Stimulated activated CD8-positive, alpha-beta memory T cell treated with anti-CD3 and anti-CD28 coated beads, Interleukin-2, amount 100 ng/mL, for 48 hours (primary cell): Measurements from ENCODE around the gene PDE3B.
"Not testable (repeated sequence)": the region's sequence is repeated elsewhere in the genome, so short reads cannot be mapped to it uniquely, and the experiment has no call there.

ENCODE experiments used
- DNase-seq, 2 donors: peaks; one replicate each; pipeline ENCODE4 v3.0.0-alpha.2; 2020; ENCODE audit warnings: low read depth in 2 of 2

PDE3B gene

DNA sequence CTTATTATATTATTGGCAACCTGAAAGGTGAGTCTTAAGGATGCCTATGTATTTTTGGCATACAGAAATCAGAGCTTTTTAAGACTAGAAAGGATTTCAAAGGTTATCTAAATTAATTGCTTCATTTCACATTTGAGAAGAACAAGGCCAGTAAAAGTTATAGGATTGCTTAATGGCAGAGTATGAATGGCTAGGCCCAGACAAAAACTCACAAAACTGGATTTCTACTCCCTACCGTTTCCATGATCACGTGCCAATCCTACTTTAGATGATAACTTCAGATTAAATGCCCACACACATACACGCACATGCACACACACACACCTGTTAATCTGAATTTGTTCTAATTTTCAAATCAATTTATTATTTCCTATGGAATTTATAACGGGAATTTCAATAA is 1.8 kb upstream of the PDE3B start:
- DNase-seq = no peak

DNA sequence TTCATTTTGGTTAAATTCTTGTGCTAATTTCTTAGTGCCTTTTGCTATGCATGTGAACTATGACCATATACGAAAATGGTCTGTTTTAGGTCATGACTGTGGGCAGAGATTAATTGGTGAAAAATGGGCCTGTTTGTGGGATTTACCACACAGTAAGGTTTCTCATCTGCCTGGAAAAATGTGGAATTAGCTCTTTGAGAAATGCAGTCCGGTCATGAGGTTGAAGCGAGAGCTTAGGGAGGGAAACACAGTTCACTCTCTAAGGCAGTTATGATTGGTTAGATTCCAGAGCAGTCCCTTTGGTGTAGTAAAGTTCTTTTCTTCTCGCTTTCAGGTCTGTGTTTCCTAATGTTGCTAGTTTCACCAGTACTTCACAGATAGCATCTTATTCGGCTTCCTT is 1.2 kb upstream of the PDE3B start:
- no peak for DNase-seq

DNA sequence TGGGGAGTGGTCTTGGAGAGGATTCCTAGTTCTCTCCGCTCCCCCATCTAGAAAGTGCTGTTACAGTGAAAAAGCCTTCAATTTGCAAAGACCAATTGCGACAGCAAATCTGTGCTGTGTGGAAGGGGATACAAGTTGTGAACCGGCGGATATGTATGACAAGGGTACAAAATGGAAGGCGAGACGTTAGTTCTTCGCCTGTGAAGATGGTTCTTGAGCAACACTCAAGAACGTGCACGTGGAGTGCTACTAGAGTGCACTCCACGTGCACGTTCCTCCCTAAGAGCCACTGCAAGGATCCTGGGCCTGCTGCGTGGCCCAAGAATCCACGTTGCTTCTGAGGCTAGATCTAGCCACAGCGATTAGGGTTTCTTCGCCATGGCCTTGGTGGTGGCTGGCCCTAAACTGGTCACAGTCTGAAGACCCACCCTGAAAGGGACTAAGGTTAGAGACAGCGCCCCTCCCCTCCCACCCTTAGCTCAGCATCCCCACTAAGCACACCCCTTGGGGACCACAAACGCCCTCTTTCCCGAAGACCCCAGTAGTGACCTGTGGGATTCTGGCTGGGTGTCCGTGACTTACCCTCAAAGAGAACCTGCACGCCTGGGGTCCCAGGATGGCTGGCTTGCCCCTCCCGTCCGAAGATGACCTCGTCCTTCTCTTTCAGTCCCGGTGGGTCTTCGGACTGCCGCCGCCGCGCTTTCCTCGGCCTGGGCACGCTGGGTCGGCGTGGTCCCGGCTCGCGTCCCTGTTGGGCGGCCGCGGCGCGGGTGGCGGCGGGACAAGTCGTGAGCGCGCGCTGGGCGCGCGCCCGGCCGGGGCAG is 519 bp upstream of the PDE3B start:
- DNase-seq = no peak

DNA sequence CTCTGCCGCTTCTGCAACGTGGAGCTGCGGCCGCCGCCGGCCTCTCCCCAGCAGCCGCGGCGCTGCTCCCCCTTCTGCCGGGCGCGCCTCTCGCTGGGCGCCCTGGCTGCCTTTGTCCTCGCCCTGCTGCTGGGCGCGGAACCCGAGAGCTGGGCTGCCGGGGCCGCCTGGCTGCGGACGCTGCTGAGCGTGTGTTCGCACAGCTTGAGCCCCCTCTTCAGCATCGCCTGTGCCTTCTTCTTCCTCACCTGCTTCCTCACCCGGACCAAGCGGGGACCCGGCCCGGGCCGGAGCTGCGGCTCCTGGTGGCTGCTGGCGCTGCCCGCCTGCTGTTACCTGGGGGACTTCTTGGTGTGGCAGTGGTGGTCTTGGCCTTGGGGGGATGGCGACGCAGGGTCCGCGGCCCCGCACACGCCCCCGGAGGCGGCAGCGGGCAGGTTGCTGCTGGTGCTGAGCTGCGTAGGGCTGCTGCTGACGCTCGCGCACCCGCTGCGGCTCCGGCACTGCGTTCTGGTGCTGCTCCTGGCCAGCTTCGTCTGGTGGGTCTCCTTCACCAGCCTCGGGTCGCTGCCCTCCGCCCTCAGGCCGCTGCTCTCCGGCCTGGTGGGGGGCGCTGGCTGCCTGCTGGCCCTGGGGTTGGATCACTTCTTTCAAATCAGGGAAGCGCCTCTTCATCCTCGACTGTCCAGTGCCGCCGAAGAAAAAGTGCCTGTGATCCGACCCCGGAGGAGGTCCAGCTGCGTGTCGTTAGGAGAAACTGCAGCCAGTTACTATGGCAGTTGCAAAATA is 816 bp downstream of the PDE3B start:
- DNase-seq = no peak

DNA sequence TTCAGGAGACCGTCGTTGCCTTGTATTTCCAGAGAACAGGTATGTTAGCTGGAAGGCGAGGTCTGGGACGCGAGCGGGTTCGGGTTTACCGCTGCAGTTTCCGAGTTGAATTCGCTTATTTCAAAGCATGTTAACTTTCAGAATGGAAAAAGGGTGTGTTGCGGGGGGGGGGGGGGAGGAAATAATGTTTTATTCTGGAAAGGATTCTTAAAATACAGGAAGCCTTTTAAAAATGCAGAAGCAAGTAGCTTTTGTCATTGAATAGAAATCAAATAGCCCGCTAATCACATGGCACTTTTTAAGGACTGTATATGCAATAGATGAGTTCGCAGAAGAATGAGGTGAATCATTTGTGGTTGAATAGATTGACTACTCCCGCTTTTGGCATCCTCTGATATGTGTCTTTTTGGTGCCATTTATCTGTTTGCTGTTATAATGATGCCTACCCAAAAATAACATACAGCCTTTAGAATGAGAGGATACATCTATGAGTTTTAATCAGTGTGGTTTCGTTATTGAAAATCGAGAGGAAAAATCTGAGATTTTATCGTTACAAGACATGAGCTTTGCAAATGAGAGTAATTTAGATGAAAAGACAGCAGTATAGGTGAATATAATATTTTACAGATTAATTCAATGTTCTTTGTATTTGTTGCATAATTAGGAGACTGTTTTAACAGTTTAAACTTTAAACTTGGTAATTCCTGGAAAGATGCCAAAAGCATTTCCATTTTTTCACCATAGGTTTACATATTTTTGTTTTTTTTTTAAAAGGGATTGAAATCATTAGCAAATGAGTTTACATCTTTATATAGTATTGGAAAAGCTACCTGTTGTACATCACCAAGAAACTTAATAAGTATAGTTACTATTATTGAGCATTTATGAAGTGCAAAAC is 1.7 kb downstream of the PDE3B start:
- DNase-seq = no peak

DNA sequence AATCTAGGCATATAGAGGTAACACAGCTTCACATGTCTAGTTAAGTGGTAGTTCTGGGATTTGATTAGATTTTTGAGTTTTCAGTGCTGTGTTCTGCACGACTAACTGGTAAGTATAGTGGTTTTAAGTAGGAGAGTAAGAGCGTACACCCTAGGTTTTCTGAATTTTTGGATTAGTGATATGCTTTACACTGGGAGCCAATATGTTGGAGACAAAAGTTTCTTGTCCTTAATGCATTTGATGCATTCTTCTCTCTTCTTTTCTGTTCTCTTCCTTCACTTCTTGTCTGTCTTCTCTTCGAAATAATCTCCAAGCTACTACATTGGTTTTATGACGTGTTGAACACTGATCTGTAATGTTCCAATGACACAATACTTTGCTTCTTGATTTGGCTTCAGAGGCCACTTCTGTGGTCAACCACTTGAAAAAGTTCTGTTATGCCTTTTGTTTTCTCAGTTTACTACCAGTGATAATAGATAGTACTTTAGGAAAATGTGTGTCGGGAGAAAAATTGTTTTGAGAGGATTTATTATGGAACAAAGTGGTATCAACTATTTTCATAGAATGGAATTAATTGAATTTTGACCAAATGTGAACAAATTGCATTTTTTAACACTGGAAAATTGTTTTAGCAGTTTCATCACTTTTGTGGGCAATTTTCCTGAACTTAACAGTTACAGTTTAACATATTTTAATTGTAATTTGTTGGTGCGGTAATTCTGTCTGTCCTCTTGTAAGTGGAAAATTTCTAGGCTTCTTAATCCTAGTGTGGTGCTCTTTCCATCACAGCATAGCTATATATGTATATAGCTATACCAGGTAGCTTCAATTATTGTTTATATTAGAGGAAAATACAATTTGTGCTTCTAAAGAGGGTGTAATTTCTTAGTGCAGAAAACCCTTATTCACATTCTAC is 2.6 kb downstream of the PDE3B start:
- DNase-seq = no peak

DNA sequence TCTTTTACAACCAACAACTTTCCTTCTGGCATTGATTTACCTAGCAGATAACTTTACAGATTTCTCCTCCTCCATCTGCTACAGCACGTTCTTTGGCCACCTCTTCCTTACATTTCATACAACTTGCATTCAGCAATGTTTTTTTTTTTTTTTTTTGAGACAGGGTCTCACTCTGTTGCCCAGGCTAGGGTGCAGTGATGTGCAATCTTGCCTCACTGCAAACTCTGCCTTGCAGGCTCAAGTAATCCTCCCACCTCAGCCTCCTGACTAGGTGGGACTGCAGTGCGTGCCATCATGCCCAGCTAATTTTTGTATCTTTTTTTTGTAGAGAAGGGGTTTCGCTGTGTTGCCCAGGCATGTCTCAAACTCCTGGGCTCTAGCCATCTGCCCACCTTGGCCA is 6.5 kb downstream of the PDE3B start:
- no peak for DNase-seq

DNA sequence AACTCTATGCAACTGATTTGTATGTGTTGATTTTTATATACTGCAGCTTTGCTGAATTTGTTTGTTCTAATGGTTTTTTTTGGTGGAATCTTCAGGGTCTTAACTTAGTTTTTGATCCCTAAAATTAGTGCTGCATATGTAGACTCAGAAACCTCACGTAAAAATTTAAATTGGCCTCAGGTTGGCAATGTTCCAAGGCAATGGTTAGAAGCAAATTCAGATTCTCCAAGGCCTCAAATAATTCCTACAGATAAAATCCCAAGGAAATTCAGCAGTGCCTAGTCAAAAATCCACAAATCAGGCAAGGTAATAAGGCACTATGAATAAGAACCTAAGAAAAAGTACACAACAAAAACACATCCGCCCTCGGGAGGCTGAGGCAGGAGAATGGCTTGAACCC is 9.5 kb downstream of the PDE3B start:
- no peak for DNase-seq

DNA sequence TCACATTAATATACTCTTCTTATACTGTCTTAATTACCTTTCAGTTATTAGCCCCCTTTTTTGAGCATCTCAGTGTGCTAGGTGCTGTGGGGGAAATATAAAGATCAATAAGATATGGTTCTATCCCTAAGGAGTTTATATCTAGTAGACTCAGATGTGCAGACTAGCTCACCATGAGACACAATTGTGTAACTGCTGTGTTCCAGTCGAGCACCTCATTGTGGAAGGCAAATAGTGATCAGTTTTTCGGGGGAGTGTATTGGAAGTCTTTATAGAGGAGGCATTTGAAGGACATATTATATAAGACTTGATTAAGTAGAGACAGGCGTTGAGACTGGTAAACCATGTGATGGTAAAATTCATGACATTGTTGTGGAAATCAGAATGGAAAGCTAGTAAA is 11.8 kb downstream of the PDE3B start:
- DNase-seq = no peak

DNA sequence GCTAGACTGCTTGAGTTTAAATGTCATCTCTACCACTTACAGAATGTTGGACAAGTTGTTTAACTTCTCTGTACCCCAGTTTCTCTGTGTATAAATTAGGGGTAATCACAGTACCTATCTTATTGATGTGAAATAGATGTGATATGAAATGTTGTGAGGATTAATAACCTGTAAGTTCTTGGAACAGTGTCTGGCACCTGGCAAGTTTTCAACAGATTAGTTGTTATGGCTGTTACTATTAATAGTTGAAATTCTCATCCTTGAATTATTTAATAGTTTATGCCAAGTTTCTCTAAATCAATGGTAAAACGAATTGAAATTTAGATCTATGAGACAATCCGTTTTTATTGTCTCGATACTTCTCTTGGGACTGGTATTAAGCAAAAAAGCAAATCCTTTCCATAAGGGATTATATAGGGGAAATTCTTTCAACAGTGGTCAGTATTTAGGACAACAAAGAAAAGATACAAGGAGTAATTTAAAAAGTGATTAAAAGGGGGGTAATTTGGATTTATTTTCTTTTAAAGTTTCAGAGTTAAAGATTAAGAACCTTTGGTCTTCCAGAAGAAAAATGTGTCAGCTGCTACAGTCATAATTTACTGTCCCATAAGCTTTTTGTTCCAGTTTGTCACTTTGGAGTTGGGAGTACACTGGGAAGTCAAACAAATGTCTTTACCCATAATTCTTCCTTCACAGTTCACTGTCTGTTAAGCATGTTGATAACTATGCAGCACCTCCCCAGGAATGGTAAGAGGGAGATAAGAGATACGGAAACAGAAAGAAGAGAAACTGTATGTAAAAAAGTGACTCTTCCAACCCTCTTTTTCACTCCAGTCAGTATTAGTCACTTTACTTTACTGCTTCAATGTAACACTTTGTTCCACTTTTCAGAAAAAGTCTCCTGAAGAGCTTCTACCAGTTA is 13.2 kb downstream of the PDE3B start:
- no peak for DNase-seq

DNA sequence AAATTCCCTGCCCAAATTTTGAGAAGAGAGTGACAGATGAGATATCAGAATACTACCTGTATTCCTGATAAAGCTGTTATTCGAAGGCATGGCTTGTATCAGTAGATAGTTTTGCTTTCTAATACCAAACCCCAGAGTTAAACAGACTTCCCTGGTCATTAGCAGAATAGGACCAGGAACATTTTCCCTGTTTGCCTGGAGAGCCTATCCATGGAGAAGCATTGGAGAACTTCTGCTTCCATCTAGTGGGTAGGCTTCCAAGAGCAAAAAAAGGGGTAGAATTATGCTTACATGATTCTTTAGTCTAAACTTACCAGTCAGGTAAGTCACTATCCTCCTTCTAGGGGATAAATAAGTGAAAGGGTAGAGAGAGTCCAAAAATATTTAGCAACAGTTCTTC is 14.2 kb downstream of the PDE3B start:
- DNase-seq = no peak

DNA sequence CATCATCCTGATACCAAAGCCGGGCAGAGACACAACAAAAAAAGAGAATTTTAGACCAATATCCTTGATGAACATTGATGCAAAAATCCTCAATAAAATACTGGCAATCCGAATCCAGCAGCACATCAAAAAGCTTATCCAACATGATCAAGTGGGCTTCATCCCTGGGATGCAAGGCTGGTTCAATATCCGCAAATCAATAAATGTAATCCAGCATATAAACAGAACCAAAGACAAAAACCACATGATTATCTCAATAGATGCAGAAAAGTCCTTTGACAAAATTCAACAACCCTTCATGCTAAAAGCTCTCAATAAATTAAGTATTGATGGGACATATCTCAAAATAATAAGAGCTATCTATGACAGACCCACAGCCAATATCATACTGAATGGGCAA is 21.3 kb downstream of the PDE3B start:
- DNase-seq = not testable (repeated sequence)

DNA sequence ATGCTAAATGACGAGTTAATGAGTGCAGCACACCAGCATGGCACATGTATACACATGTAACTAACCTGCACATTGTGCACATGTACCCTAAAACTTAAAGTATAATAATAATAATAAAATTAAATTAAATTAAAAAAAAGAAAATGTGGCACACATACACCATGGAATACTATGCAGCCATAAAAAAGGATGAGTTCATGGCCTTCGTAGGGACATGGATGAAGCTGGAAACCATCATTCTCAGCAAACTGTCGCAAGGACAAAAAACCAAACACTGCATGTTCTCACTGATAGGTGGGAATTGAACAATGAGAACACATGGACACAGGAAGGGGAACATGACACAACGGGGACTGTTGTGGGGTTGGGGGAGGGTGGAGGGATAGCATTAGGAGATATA is 23.7 kb downstream of the PDE3B start:
- DNase-seq = not testable (repeated sequence)

DNA sequence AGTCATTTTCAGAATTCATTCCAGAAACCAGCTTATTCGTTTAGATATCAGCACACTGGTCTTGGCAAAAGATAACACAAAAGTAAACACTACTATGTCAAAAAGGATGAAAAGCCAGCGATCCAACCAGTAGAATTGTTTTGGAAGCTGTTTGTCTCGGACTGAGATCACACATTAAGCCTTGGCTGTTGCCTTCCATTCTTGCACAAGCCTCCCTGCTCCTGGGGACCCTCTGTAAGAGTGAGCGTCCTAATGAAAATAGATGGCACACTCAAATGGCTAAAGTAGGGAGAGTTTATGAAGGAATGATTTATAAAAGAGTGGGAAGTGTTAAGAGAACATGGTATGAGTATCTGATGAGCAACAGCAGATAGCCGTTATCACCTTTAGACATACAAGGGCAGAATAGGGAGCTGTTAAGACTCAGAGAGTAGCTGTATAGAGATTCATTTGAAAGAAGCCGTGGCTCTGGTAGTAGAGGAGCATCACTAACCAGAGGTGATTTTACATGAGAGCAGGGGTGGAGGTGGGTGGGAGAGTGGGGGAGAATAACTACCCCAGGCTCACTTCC is 25.2 kb downstream of the PDE3B start:
- no peak for DNase-seq

DNA sequence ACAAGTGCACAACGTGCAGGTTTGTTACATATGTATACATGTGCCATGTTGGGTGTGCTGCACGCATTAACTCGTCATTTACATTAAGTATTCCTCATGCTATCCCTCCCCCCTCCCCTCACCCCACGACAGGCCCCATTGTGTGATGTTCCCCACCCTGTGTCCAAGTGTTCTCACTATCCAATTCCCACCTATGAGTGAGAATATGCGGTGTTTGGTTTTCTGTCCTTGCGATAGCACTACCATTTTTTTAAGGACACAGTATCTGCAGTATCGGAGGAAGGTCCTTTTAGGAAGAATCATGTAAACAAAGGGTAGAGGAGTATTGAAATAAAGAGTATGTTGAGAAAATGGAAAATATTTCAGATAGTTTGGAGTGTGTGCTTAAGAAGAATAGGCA is 25.9 kb downstream of the PDE3B start:
- DNase-seq = no peak

DNA sequence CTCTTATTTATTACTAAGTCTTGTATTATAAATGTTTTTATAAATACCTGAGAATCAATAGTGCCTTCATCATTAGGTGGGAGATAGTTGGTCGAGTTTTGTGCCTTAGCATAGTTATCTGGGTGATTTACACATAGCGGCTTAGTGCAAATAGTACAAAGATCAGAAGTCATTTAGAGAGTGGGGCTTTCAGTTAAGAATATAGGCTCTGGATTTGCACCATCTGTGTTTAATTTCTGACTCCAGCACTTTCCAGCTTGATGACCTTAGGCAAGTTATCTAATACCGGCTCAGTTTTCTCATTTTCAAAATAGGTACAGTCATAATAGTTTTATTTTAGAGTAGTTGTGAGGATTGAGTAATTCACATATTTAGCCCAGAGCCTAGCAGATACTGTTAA is 26.4 kb downstream of the PDE3B start:
- DNase-seq = no peak

DNA sequence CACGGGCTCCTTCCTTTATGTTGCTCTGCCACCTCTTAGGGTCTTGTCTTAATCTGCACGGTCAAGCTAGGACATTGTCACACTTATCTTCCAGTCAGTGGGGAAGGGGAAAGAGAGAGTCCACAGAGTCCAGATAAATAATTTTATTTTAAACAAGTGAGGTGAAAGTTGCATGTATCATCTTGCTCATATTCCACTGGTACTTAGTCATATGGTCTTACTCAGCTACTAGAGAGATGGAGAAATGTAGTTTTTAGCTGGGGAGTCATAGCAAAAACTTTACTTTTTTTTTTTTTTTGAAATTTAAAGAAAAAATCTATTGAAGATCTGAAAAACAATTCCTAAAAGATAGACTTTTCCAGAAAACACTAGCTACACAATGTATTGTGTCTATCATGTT is 29.0 kb downstream of the PDE3B start:
- no peak for DNase-seq

DNA sequence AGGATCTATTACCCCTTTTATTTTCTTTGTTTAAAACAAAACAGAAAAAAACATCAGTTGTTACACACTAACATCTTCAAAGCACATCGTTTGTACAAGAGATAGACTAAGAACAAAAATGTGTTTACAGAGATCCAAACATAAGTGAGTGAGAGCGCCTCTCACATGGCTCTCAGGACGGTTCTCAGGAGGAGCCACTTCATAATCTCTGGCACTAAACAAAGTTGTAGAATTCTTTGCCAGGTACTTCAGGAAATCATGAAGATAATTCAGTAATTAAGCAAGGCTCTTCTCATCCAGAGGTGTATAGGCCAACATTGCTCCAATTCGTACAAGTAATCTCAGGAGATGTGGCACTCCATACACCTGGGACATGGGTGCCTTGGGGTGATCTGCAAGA is 29.8 kb downstream of the PDE3B start:
- DNase-seq = no peak

DNA sequence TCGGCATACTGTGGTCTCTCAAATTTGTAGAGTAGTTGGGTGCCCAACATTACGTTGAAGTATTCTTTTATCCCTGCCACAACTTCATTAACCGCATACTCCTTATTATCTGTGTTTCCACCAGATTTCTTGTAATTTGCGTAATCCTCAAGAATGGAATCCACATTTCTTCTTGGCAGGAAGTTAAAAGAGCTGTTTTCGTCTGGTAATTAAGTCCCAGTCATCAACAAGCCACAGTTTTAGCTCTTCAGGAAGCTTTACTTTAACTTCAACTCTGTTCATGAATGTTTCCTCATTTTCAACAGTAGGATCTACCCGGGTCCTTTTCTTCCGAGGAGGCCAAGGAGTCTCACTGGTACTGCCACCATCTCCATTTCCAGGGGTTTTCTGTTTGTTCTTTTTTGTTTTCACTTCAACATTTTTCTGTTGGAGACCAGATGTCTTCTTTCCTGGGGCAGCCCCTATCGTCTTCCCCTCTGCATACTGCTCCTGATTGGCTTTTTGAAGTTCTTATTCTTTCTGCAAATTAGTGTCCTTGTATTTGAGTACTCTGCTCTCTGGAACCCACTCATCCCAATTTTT is 30.3 kb downstream of the PDE3B start:
- no peak for DNase-seq
